Myocyte (in vitro differentiated cells): ENCODE results near the gene B4GALNT1. TPM values are rescaled to one million over a fixed set of nuclear protein-coding genes. Genes with fewer than 3 reads are reported as not detected.
A peak's percentile ranks its signal among the peaks of the same experiment; 100 is the strongest.

Experiments used
- DNase-seq: peaks from one replicate; pipeline ENCODE4 v3.0.0-alpha.2; 2012; ENCODE audit warnings: low read depth
- total RNA-seq: library from RNA; depleted of rRNA; stranded (reverse); fragments of >200 nt; gene quantifications from 2 replicates; pipeline ENCODE4 v1.2.3, GENCODE V29; 2014

The B4GALNT1 gene
- total RNA-seq, 1 donor from 2014 or later, result 2.5 TPM

GRCh38 chr12:57609781-57610553, 23.0 kb downstream of the B4GALNT1 start:
- no peak for DNase-seq

DNA sequence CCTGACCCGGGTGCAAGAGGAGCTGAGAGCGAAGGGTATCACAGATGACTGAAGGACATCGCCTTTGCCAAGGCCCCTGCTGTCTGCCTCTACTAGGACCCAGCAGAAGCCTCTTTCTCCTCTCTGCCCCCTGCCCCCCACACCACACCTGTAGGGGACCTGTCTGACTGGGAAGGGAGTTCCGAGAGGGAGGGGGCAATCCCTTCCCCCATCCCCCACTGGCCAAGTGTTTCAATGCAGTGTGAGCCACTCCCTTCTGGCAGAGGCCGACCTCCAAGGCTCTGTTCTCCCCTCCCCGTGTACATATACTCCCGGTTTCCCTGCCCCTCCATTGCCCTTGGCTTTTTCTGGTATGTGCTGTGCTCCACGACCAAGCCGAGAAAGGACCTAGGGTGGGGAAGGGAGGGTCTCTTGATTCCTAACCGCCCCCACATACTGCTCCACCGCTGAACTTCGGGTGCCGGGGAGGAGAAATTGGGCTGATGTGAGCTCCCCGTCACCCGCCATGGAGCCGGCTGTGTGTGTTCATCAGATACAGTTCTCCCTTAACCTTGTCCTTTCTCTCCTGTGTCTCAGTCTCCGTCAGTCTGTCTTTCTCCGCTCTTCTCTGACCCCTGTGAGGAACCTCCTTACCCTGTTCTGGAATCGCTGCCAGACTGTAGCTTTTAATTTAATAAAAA, 23.8 kb downstream of the B4GALNT1 start:
- DNase-seq, result no peak

GRCh38 chr12:57607958-57608663, 24.9 kb downstream of the B4GALNT1 start:
- no peak for DNase-seq

DNA sequence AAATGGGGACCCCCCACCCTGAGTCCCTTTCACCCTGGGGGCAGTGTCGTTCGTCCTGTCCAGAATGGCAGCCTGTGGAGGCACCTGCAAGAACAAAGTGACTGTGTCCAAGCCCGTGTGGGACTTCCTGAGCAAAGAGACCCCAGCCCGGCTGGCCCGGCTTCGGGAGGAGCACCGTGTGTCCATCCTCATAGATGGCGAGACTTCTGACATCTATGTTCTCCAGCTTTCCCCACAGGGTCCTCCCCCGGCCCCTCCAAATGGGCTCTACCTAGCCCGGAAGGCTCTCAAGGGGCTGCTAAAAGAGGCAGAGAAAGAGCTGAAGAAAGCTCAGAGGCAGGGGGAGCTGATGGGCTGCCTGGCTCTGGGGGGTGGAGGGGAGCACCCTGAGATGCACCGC, 26.2 kb downstream of the B4GALNT1 start:
- no peak for DNase-seq

DNA sequence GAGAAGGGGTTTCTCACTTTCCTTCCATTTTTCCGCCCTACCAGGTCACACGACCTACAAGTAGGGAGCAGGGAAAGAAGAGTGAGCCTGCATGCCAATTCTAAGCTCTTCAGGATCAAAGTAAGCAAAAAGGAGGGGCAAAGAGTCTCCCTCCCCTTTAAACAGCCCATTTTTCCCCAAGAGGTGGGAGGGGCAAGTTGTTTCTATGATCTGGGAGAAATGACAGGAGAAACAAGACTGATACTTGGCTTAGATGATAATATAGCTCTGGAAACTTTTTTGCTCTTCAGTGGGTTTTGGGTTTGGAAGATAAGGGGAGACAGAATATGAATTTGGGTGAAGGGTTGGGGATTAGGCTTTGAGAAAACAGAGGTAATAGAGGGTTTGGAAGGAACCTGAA, 26.6 kb downstream of the B4GALNT1 start:
- DNase-seq, result no peak

DNA sequence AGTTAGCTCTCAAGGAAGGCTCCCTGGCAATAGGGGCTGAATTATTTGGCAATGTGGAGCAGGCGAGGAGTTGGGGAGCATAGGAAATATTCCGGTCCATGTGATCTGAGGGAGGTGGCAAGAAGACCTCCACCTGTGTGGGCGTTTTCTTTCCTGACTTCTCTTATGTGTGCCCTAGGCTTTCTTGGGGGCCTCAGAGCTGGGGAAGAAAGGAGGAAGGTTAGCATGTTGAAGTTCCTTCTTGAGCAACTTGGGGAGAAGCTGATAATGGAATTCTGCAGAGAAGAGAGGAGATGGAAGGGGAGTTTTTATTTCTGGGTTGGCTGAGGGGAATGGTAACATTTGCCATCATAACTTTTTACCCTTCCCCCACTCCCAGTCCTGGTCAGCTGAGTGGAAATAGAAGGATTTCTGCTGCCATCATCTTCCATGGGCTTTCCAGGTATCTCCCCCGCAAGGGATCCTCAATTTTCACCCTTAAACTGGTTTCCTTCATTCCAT, 27.1 kb downstream of the B4GALNT1 start:
- no peak for DNase-seq

DNA sequence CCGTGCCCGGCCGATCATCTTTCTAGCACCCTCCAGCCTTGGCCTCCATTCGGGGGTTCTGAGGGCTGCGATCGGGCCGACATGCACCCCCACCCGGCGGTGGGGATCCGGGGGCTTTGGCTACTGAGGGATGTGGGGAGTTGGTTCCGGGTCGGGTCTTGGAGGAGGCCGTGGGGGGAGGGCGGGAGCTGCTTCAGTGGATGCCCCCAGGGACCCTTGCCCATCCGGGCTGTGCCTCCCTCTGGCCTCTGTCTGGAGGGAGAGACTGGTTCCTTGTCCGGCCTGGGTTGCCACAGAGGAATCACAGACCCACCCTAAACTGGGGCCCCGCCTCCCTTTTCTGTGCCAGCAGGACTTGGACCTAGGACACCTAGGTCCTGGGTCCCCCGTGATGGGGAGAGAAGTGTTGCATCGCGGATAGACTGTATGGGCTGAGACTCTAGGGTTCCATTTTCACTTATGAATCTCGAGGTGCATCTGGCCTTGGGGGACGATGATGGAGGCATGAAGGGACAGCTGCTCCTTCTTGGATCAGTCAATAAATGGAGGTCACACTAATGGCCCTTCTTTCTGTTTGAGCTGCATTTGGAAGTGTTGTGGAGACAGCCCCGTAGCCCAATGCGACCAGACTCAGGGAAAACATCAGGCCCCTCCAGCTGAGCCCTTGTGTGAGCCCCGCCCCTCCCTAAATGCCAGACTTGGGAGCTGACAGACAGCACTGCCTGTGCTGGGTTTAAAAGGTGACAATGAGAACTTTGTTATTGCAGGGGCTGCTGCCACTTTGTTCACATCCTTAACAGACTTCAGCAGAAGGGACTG, 27.8 kb downstream of the B4GALNT1 start:
- DNase-seq, result peak; percentile 53

DNA sequence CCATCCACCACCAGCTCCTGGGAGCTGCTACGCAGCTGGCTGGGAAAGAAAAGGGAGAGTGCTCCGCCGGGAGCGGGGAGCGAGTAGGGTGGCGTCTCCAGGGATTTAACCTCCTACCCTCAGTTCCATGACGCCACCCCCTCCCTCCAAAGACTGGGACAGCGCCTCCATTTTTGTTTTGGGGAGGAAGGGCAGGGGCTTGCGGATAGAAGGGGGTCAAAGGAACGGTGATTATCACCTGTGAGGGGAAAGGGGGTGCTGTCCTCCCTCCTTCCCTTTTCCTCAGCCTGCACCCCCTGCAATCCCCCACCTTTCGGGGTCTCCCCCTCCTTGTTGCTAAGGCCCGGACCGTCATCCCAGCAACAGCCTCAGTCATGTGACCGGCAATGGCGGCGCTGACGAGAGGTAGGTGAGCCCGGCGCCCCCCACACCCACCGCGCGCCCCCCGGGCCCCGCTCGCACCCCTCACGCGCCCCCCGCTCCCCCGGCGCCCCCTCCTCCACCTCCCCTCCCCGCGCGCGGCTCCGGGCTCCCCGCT, 28.5 kb downstream of the B4GALNT1 start, which contains the start of gene DTX3:
Gene DTX3, plus strand, starts transcription at position 371 of the 538 bp plus-strand sequence. CDS start 1,694 bp downstream, outside the sequence.
- DNase-seq, result peak; percentile 44

- DNase-seq, result peak; percentile 32
Observed at GRCh38 chr12:57603815-57604453, 29.1 kb downstream of the B4GALNT1 start.

- no peak for DNase-seq
Observed at GRCh38 chr12:57603324-57603723, 29.7 kb downstream of the B4GALNT1 start.

GRCh38 chr12:57602544-57602943, 30.5 kb downstream of the B4GALNT1 start:
- no peak for DNase-seq

GRCh38 chr12:57600395-57600794, 32.6 kb downstream of the B4GALNT1 start:
- DNase-seq, result no peak

- DNase-seq, result no peak
Observed at GRCh38 chr12:57593187-57593586, 39.8 kb downstream of the B4GALNT1 start.

- no peak for DNase-seq
Observed at GRCh38 chr12:57592551-57593165, 40.3 kb downstream of the B4GALNT1 start.

- DNase-seq, result no peak
Observed at GRCh38 chr12:57591782-57592325, 41.1 kb downstream of the B4GALNT1 start.

GRCh38 chr12:57590864-57591781, 41.9 kb downstream of the B4GALNT1 start, which contains the start of gene PIP4K2C:
PIP4K2C (plus strand) TSS chr12:57591192; CDS start chr12:57591290, 98 bp downstream.
- DNase-seq, result peak; percentile 58

- no peak for DNase-seq
Observed at GRCh38 chr12:57590479-57590863, 42.5 kb downstream of the B4GALNT1 start.
